Osteocyte (in vitro differentiated cells): Measurements from ENCODE around the gene MYF6. TPM values are rescaled to one million over a fixed set of nuclear protein-coding genes. Genes with fewer than 3 reads are reported as not detected.

Experiments used
- DNase-seq: peaks from one replicate; pipeline ENCODE4 v3.0.0; 2021; ENCODE audit warnings: mixed read lengths; ENCODE audit not compliant: unreplicated experiment; ENCODE audit errors: extremely low spot score
- H3K27ac Mint-ChIP-seq: one replicate; pipeline ENCODE4 v1.8.0; 2021; ENCODE audit warnings: mild to moderate bottlenecking, mixed read lengths; ENCODE audit not compliant: unreplicated experiment
- H3K27me3 Mint-ChIP-seq: one replicate; pipeline ENCODE4 v1.8.0; 2021; ENCODE audit warnings: mixed read lengths; ENCODE audit not compliant: unreplicated experiment
- H3K36me3 Mint-ChIP-seq: one replicate; pipeline ENCODE4 v1.8.0; 2021; ENCODE audit warnings: mixed read lengths; ENCODE audit not compliant: unreplicated experiment
- H3K4me1 Mint-ChIP-seq: one replicate; pipeline ENCODE4 v1.8.0; 2021; ENCODE audit warnings: mixed read lengths; ENCODE audit not compliant: unreplicated experiment
- H3K4me3 Mint-ChIP-seq: one replicate; pipeline ENCODE4 v1.8.0; 2021; ENCODE audit warnings: mild to moderate bottlenecking, moderate library complexity, mixed read lengths; ENCODE audit not compliant: unreplicated experiment
- H3K9me3 Mint-ChIP-seq: one replicate; pipeline ENCODE4 v1.8.0; 2021; ENCODE audit warnings: mixed read lengths; ENCODE audit not compliant: unreplicated experiment
- total RNA-seq: library from RNA; stranded (reverse); gene quantifications from 2 replicates; pipeline ENCODE4 v1.2.1, GENCODE V29; 2021
- TF ChIP-seq, protein P1 (sequence below): fragments of 200-600 bp; sonication (generic); IDR thresholded peaks from 2 replicates; pipeline ENCODE4 v1.5.0; 2021; ENCODE audit warnings: antibody characterized with exemption, mild to moderate bottlenecking, moderate library complexity

The MYF6 gene
- total RNA-seq, 1 donor from 2014 or later: not detected

DNA sequence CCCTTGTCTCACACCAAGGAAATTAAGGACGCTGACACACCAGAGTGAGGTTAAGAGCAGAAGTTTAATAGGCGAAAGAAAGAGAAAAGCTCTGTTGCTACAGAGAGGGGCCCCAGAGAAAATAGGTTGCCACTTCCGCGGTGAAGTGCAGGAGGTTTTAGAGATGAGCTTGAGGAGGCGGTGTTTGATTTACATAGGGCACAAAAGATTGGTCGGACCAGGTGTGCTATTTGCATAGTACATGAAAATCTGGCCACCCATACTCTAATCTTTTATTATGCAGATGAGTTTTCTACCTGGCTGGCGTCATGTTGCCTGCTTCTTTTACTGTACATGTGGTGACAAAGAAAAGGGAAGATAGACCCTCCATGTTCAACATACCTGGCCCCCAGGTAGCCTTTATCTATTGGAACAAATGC lies 23.3 kb upstream of the MYF6 start:
- Mint-ChIP-seq H3K9me3 (peaks cover 5% of the 10 kb centered on the region), H3K36me3 (peaks cover 2% of the 10 kb centered on the region), H3K4me1 (no peaks in the 10 kb centered on the region), H3K27ac (no peak overlapping the region), H3K27me3 (no peaks in the 10 kb centered on the region), H3K4me3 (no peak overlapping the region)
- TF ChIP-seq, protein P1, sequence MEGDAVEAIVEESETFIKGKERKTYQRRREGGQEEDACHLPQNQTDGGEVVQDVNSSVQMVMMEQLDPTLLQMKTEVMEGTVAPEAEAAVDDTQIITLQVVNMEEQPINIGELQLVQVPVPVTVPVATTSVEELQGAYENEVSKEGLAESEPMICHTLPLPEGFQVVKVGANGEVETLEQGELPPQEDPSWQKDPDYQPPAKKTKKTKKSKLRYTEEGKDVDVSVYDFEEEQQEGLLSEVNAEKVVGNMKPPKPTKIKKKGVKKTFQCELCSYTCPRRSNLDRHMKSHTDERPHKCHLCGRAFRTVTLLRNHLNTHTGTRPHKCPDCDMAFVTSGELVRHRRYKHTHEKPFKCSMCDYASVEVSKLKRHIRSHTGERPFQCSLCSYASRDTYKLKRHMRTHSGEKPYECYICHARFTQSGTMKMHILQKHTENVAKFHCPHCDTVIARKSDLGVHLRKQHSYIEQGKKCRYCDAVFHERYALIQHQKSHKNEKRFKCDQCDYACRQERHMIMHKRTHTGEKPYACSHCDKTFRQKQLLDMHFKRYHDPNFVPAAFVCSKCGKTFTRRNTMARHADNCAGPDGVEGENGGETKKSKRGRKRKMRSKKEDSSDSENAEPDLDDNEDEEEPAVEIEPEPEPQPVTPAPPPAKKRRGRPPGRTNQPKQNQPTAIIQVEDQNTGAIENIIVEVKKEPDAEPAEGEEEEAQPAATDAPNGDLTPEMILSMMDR: no peak
- DNase-seq: no peak

DNA sequence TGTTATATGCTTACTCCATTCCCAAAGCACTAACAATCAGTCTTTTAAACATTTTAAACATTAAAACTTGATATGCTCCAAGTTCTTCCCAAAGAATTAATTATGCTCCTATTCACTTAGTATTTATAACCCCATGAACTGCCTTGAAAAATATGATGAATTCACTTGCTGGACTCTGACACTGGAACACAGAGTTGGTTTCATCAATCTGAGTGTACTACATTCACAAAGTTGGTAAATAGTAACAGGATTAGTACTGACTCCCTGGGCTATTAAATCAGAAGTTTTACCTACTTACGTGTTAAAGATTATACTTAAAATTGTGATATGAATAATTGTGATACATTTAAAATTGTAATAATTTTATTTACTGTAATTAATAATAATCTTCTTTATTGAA lies 17.3 kb upstream of the MYF6 start:
- no peaks in the 10 kb centered on the region for H3K4me1 Mint-ChIP-seq
- no peaks in the 10 kb centered on the region for H3K27me3 Mint-ChIP-seq
- H3K36me3 Mint-ChIP-seq: peaks cover 2% of the 10 kb centered on the region
- TF ChIP-seq, protein P1: no peak
- no peak overlapping the region for H3K27ac Mint-ChIP-seq
- H3K4me3 Mint-ChIP-seq: no peak overlapping the region
- DNase-seq: no peak
- peaks cover 5% of the 10 kb centered on the region for H3K9me3 Mint-ChIP-seq

DNA sequence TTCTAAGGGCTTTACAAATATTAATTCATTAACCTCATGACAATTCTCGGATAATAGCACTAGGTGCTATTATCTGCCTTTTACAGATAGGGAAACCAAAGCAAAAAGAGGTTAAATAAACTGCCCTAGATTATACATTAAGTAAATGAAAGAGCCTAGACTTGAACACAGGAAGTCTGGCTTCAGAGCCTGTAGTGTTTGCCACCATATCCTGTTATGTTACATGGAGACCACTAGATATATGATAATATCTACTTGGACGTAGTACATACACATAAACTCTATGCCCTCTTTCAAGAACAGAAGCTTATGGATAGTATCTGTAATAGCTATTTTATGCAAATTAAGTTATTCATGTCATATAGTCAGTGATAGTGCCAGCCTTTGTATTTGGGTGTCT lies 16.9 kb upstream of the MYF6 start:
- Mint-ChIP-seq H3K27ac (no peak overlapping the region), H3K27me3 (no peaks in the 10 kb centered on the region), H3K4me3 (no peak overlapping the region), H3K4me1 (no peaks in the 10 kb centered on the region), H3K36me3 (peaks cover 2% of the 10 kb centered on the region), H3K9me3 (peaks cover 5% of the 10 kb centered on the region)
- TF ChIP-seq, protein P1: no peak
- no peak for DNase-seq

DNA sequence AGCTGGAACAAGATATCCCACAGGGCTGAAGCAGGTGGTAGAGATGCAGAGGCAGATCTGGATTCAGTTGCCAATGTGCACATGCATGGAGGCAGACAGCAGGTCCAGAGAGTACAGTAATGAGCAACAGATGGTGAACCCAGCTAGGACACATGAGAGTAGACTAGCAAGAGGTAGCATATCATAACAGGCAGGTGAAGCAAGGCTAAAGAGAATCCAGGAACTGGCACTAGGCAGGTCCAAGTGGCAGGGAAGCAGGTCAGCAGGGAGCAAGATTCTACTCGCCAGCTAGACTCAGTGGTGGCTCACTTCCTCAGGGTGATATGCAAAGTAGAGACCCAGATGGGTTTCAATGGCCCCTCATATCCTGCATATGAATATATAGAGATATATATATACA lies 15.3 kb upstream of the MYF6 start:
- no peaks in the 10 kb centered on the region for H3K36me3 Mint-ChIP-seq
- no peaks in the 10 kb centered on the region for H3K27me3 Mint-ChIP-seq
- no peaks in the 10 kb centered on the region for H3K9me3 Mint-ChIP-seq
- TF ChIP-seq, protein P1: no peak
- DNase-seq: no peak
- H3K27ac Mint-ChIP-seq: no peak overlapping the region
- H3K4me3 Mint-ChIP-seq: no peak overlapping the region
- H3K4me1 Mint-ChIP-seq: no peaks in the 10 kb centered on the region

DNA sequence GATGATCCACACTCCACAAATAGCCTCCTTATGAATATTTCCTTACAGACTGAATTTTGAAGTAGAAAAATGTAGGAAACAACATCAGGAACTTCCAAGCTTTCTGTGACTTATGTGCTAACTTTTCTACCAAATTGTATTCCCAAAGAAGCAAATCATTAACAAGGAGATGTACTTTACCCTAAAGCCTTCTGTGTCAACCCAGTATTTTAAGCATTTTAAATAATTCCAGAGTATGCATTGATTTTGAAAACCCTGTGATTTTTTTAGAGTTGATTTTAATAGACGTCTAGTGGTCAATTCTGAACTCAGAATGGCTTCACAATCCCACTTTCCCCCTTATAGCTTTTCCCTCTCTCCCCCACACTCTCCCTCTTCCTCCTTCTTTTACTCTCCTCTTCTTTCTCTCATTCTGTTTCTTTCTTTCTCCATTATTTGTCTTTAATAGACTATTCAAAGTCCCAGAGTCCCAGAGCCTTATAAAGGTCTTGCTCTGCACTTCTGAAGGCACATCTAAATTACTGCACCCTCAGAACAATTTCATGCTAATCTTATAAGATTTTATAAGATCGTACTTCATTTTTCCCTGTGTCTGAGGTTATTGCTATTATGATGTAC lies 10.1 kb upstream of the MYF6 start:
- Mint-ChIP-seq H3K9me3 (no peaks in the 10 kb centered on the region), H3K4me3 (no peak overlapping the region), H3K4me1 (no peaks in the 10 kb centered on the region), H3K27ac (no peak overlapping the region), H3K36me3 (no peaks in the 10 kb centered on the region), H3K27me3 (no peaks in the 10 kb centered on the region)
- DNase-seq: no peak
- TF ChIP-seq, protein P1: no peak
